PC-9 (cell line): Measurements from ENCODE around the gene ESPN. TPM values are rescaled to one million over a fixed set of nuclear protein-coding genes. Genes with fewer than 3 reads are reported as not detected.

Source experiments
- BruUV-seq: library from RNA; stranded (reverse); fragments of 400-500 nt; replicated peaks from 2 replicates; lab custom pipeline; 2021; lab: Mats Ljungman, UMichigan
- CTCF ChIA-PET: fragments of 300-600 bp; sonication (Branson Sonifier 250); formaldehyde crosslinking; loops from one replicate; lab custom pipeline; 2022; ENCODE audit warnings: antibody characterized with exemption; lab: Charles Lee
- POLR2A ChIA-PET: fragments of 300-600 bp; sonication (Branson Sonifier 250); formaldehyde crosslinking; loops from one replicate; lab custom pipeline; 2022; ENCODE audit warnings: antibody characterized with exemption; ENCODE audit not compliant: unreplicated experiment; lab: Charles Lee
- DNase-seq, 2 experiments: peaks; one replicate each; pipeline versions ENCODE4 v3.0.0 to v3.0.0-alpha.2; 2015 to 2022; ENCODE audit warnings: mixed read lengths in 1 of 2
- H2AFZ ChIP-seq: fragments of 200-600 bp; sonication (generic); 2 replicates; pipeline ENCODE4 v1.8.1; 2017; ENCODE audit warnings: antibody characterized with exemption
- H3F3A ChIP-seq: fragments of 200-600 bp; sonication (generic); 2 replicates; pipeline ENCODE4 v1.8.1; 2017; ENCODE audit warnings: antibody characterized with exemption, mild to moderate bottlenecking, low read depth; ENCODE audit not compliant: insufficient read depth
- H3K27ac ChIP-seq: fragments of 200-600 bp; sonication (generic); 2 replicates; pipeline ENCODE4 v1.6.1; 2016; ENCODE audit warnings: mixed run types
- H3K27me3 ChIP-seq: fragments of 200-600 bp; sonication (generic); 2 replicates; pipeline ENCODE4 v1.6.1; 2016; ENCODE audit warnings: low read depth, mixed run types; ENCODE audit not compliant: insufficient read depth
- H3K36me3 ChIP-seq: fragments of 200-600 bp; sonication (generic); 2 replicates; pipeline ENCODE4 v1.6.1; 2016; ENCODE audit warnings: low read depth, mixed run types
- H3K4me1 ChIP-seq: fragments of 200-600 bp; sonication (generic); replicated peaks from 2 replicates; pipeline ENCODE4 v1.6.1; 2016; ENCODE audit warnings: mixed run types; ENCODE audit not compliant: insufficient read depth
- H3K4me2 ChIP-seq: fragments of 200-600 bp; sonication (generic); 2 replicates; pipeline ENCODE4 v1.6.1; 2017; ENCODE audit warnings: mixed run types
- H3K4me3 ChIP-seq: fragments of 200-600 bp; sonication (generic); 2 replicates; pipeline ENCODE4 v1.6.1; 2016; ENCODE audit warnings: mixed run types
- H3K79me2 ChIP-seq: fragments of 200-600 bp; sonication (generic); 2 replicates; pipeline ENCODE4 v1.6.1; 2017; ENCODE audit warnings: low read depth, mixed run types
- H3K9me2 ChIP-seq: fragments of 200-600 bp; sonication (generic); 2 replicates; pipeline ENCODE4 v1.8.1; 2017; ENCODE audit warnings: mild to moderate bottlenecking; ENCODE audit not compliant: insufficient read depth
- H3K9me3 ChIP-seq: fragments of 200-600 bp; sonication (generic); 2 replicates; pipeline ENCODE4 v1.8.1; 2016; ENCODE audit warnings: low read depth; ENCODE audit not compliant: insufficient read depth
- H4K20me1 ChIP-seq: fragments of 200-600 bp; sonication (generic); 2 replicates; pipeline ENCODE4 v1.8.1; 2017; ENCODE audit not compliant: insufficient read depth
- CTCF ChIP-seq: fragments of 200-600 bp; sonication (generic); conservative IDR thresholded peaks from 2 replicates; pipeline ENCODE4 v1.6.1; 2017; ENCODE audit warnings: mixed run types, antibody characterized with exemption, mild to moderate bottlenecking, moderate library complexity
- EZH2 ChIP-seq: fragments of 200-600 bp; sonication (generic); IDR thresholded peaks from 2 replicates; pipeline ENCODE4 v1.8.0; 2017; ENCODE audit warnings: antibody characterized with exemption, low read depth
- intact Hi-C: fragments of 100-400 bp; cut with micrococcal nuclease; formaldehyde crosslinking; loops from one replicate; pipeline ENCODE4 v1.10.0; 2022; ENCODE audit not compliant: unreplicated experiment
- total RNA-seq: library from RNA; stranded (reverse); gene quantifications from 2 replicates; pipeline ENCODE4 v1.2.3, GENCODE V29; 2021

The ESPN gene
- total RNA-seq, 1 experiment from 2014 or later = 18.6 TPM

DNA sequence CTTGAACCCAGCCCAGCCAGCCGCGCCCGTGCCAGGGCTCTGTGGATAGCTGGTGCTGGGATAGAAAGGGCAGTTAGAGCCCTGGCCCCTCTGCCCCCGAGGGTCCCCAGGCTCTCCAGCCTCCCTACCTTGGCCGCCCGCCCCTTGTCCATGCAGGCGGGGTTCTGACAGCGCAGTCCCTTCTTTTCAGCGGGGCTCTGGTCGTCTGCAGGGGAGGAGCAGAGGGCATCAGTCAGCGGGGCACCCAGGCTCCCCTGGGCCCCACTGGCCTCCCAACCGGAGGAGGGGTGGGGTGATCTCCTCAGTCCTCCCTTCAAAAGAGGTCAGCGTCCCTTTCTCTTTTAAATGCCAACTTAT is 71.8 kb downstream of the ESPN start:
- Histone ChIP-seq H4K20me1 (no peaks in the 10 kb centered on the region), H3F3A (peaks cover 12% of the 10 kb centered on the region; the same call in 1 of the 2 replicates), H3K79me2 (no peaks in the 10 kb centered on the region), H2AFZ (no peak overlapping the region), H3K9me3 (no peaks in the 10 kb centered on the region), H3K9me2 (no peaks in the 10 kb centered on the region), H3K27ac (no peak overlapping the region), H3K36me3 (no peaks in the 10 kb centered on the region), H3K4me2 (peak overlapping the region; percentile 74), H3K4me1 (peaks cover 16% of the 10 kb centered on the region), H3K4me3 (no peak overlapping the region; the same call in 1 of the 2 replicates), H3K27me3 (no peaks in the 10 kb centered on the region)
- ChIA-PET CTCF (no interaction called here), POLR2A (no interaction called here)
- TF ChIP-seq EZH2 (no peak), CTCF (no peak)
- DNase-seq = no peak
- BruUV-seq = no TSS peak
- intact Hi-C loops = no loop called here

GRCh38 chr1:6496890-6497214 is 72.3 kb downstream of the ESPN start:
- Histone ChIP-seq H3K4me2 (peak overlapping the region; percentile 74), H3F3A (peaks cover 8% of the 10 kb centered on the region; the same call in 1 of the 2 replicates), H3K36me3 (no peaks in the 10 kb centered on the region), H3K27ac (no peak overlapping the region), H4K20me1 (no peaks in the 10 kb centered on the region), H3K4me1 (peaks cover 13% of the 10 kb centered on the region), H3K79me2 (no peaks in the 10 kb centered on the region), H2AFZ (no peak overlapping the region), H3K9me3 (no peaks in the 10 kb centered on the region), H3K4me3 (peak overlapping the region; percentile 44; the same call in 1 of the 2 replicates), H3K27me3 (no peaks in the 10 kb centered on the region), H3K9me2 (no peaks in the 10 kb centered on the region)
- intact Hi-C loops = no loop called here
- DNase-seq = no peak
- no peak for TF ChIP-seq EZH2
- no peak for TF ChIP-seq CTCF
- CTCF ChIA-PET = no interaction called here
- BruUV-seq = no TSS peak
- POLR2A ChIA-PET = no interaction called here

GRCh38 chr1:6497215-6497866 is 72.8 kb downstream of the ESPN start:
- CTCF ChIA-PET = no interaction called here

More at GRCh38 chr1:6497215-6497866, 72.8 kb downstream of the ESPN start:
- TF ChIP-seq CTCF (no peak), EZH2 (no peak)
- Histone ChIP-seq H3K27ac (no peak overlapping the region), H3K4me3 (peak overlapping the region; percentile 56; the same call in 1 of the 2 replicates), H3K4me2 (peak overlapping the region; percentile 77), H3K4me1 (peaks cover 8% of the 10 kb centered on the region), H3K9me3 (no peaks in the 10 kb centered on the region), H3K36me3 (no peaks in the 10 kb centered on the region), H4K20me1 (no peaks in the 10 kb centered on the region), H3K9me2 (no peaks in the 10 kb centered on the region), H2AFZ (no peak overlapping the region), H3K27me3 (no peaks in the 10 kb centered on the region), H3K79me2 (no peaks in the 10 kb centered on the region), H3F3A (peaks cover 3% of the 10 kb centered on the region; the same call in 1 of the 2 replicates)
- no TSS peak for BruUV-seq
- intact Hi-C loops = no loop called here
- POLR2A ChIA-PET = no interaction called here
- peak in 1 of 2 experiments; percentile 65 for DNase-seq
